GM18511 (cell line): Measurements from ENCODE around the gene ACSL5.
"Not testable (repeated sequence)": the region's sequence is repeated elsewhere in the genome, so short reads cannot be mapped to it uniquely, and the experiment has no call there.

ENCODE experiments used
- ATAC-seq: cut with Tn5 transposase; IDR thresholded peaks from one replicate; pipeline ENCODE4 v1.9.1; 2021; ENCODE audit warnings: mild to moderate bottlenecking, moderate library complexity; ENCODE audit not compliant: unreplicated experiment

Gene ACSL5

DNA sequence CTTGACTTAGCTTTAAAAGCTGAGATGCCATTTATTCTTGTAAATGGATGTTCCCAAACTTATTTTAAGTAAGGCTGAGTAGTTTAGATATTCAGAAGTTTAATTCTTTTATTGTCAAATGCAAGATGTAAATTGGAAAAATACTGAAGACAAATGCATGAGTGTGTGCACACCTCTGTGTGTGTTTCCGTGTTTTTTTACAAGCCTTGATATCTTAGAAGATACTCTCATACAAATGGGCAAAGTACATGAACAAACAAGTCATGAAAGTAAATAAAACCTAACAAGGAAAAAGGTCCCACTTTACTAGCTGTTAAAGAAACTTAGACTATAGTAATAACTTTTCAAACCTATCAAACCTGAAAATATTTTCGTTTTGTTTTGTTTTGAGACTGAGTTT is 29.0 kb downstream of the ACSL5 start:
- no peak for ATAC-seq

DNA sequence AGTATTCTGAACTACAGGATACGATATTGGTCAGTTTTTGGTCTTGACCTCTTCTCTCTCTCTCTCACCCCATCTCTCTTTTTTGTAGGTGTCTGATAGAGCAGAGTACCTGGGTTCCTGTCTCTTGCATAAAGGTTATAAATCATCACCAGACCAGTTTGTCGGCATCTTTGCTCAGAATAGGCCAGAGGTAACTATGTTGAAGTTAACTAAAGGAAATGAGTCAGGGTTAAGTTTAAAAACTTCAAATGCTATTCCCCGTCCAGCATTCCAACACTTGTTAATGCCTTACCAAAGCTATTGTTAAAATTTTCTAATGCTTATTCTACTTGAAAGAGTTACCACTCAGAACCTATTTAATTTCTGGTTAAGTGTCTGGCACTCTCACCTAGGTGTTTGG is 30.7 kb downstream of the ACSL5 start:
- ATAC-seq = no peak

DNA sequence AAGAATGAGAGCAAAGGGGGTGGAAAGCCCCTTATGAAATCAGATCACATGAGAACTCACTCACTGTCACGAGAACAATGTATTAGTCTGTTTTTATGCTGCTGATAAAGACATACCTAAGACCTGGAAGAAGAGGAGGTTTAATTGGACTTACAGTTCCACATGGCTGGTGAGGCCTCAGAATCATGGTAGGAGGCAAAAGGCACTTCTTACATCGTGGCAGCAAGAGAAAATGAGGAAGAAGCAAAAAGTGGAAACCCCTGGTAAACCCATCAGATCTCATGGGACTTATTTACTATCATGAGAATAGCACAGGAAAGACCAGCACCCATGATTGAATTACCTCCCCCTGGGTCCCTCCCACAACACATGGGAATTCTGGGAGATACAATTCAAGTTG is 32.9 kb downstream of the ACSL5 start:
- not testable (repeated sequence) for ATAC-seq

DNA sequence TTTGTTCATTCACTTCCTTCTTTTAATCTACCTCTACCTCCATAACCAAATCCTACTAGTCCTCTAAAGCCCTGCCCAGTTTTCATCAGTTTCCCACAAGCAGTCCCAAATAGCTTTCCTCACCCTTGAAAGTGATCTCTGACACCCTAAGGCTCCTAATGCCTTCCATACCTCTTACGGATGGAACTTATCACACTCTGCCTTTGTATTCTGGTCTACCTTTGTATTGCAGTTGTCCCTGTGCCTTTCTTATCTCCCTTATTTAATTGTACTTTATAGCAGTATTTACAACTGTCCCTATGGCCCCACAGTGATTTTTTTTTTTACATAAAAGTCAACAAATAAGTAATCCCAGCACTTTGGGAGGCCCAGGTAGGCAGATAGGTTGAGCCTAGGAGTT is 33.8 kb downstream of the ACSL5 start:
- no peak for ATAC-seq

DNA sequence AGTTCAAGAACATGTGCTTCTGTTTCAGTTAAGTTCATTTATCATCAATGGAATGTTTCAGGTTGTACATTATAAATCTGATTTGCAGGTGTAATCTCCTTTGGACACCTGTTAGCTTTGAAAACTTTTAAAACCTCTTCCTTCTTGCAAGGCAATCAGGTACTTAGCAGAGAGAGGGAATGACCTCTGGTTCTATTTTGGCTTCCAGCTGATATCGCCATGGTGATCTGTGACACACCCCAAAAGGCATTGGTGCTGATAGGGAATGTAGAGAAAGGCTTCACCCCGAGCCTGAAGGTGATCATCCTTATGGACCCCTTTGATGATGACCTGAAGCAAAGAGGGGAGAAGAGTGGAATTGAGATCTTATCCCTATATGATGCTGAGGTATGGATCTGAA is 35.4 kb downstream of the ACSL5 start:
- no peak for ATAC-seq

DNA sequence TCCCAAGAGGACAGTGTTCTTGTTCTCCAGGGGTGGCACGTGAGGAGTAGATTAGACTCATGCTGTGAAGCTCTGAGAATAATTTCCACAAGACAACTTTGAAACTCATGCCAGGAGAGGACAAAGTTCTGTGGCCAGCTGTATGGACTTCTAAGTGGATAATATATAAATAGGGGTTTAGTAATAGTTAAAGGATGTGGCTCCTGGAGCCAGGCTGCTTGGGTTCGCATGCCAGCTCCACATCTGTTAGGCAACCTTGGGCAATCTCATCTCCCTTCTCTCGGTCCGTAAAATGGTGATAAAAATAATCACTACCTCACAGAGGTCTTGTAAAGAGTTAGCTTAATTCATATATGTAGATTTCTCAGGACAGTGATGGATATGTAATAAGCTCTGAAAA is 35.8 kb downstream of the ACSL5 start:
- ATAC-seq = no peak

DNA sequence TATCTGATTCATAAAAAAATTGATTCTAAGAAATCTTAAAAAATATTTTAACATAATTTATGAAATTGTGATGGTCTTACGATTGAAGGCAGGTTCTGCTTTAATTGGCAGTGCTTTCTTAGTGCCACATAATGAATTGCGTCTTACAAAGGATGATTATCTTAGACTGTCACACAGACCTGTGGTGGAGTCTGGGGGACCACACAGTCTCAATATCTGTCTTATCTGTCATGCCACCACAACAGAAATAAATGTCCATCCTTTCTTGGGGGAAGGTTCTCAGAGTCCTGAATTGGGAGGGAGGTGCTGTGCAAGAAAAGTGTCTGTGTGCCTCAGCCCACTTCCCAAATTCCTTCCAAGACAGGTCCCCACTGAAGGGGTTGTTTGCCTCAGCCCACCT is 38.8 kb downstream of the ACSL5 start:
- ATAC-seq = no peak

DNA sequence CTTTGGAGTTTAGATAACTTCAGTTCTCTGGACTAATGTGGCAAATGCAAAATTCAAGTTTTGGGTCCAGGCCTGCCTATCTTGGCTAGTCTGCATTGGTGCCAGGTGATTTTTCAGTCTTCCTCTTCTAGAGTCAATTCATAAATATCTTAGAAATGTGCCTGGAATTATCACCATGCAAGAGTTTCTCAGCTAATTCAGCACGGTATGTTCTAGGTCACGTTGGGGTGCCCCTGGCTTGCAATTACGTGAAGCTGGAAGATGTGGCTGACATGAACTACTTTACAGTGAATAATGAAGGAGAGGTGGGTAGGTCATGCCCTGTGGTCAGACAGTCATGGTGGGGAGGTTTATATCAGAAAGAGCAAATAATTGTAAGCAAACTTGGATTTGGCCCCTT is 47.8 kb downstream of the ACSL5 start:
- ATAC-seq = no peak

DNA sequence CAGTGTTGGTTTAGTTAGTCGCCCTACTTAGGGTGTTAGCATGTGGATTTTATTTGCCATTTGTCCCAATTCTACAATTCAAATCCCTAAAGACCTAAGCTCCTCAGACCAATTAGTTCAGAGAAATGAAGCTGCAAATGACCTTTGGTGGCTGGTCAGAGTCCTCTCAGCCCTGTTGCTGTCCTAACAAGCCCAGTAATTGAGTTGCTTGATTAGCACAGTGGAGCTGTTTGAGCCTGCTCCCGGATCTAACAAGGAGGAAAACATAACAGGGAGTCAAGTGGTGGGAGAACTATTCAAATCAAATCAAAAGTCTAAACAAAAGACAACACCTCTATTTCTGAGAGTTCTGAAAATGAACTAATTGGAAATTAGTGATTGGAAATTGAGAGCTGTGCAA is 50.7 kb downstream of the ACSL5 start:
- ATAC-seq = no peak

DNA sequence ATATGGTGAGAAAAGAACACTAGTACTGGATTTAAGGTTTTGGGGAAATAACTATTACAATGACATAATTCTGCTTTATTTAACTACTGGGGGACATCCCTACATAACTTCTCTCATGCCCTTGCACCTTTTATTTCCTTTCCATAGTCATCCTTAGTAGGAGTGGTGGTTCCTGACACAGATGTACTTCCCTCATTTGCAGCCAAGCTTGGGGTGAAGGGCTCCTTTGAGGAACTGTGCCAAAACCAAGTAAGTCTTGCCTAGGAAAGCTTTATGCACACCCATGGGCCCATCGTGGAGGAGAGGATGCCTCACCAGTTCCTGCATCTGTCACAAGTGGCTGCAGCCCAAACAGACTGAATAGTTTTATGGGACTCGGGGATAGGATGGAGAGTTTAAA is 52.2 kb downstream of the ACSL5 start:
- no peak for ATAC-seq

DNA sequence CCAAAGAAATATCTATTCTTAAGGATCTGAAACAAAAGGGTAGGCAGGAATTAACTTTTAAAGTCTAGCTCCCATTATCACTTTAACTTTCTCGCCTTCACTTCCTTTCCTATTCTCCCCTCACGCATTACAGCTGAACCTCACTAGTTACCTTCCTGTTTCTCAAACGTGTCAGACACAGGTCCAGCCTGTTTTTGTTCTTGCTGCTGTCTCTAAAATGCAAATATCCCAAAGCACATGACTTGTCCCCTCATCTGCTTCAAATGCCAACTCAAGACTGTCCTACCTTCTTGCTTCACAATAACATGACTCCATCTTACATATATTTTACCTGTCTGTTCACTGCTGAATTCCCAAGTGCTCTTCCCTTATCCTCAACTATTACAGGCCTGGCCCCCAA is 55.2 kb downstream of the ACSL5 start:
- ATAC-seq = no peak

DNA sequence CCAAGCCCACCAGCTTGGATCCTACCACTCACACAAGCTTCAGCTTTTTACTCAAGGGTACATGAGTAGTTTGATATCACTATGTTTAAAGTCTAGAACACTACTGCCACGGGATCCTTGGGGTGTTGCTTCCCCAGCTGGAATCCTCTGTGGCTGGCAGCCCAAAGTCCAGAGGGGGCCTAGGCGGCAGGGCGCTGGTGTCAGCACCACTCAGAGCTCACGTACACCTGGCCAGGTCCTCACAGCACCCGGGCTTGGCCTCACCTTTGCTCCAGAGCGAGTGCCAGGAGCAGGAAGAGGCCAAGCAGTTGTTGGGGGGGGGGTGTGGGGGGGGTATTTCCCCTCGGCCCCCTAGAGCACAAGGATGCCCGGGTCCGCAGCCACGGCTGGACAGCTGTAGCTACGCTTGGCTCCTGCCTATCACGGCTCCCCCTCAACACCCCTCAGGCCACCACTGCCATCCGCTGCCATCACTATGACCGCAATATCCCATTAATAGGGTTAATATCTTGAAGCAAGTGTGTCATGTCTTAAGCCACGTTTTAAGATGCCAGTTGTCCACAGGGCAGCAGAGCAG is 55.8 kb downstream of the ACSL5 start:
- ATAC-seq = no peak

DNA sequence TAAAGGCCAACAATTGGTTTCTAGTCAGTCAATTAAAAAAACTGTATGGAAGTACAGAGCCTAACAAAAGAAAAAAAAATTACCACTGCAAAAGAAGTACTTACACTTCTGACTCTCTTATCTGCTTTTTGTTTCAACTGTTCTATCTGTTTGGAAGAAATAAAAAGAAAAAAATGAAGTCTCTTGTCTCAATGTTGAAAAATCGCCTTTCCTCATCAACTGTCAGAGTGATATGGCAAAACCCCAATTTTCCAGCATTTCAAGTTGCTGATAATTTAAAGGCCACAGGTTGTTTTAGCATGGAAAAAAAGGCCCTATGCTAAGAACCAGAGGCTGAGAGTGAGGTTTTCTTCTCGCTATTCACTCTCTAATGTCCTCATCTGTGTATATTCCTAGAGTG is 59.2 kb downstream of the ACSL5 start:
- ATAC-seq = no peak

DNA sequence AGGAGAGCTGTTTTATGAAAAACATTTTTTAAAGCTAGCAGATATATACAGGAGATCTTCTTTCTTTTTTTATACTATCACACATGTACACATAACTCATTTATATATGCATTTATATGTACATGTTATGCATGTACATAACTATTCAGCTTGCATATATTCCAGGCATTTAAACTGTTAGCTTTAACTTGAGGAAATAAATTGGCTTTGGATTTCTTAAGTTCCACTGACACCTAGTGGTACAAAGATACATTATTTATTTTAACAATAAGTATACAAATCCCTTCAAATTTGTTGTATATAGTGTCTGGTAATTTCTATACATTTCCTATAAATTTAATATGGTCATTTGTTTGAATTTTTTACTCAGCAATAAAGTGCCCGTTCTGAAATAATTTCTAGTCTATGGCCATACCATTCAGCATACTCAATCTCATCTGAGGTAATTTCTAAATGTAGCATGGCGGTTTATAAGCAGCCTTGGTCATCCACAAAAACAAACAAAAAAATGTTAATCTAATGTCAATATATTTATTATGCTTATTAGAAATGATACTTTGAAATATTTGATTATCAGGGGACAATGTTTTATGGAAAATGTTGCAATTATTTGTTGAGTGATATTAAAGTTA is 61.2 kb downstream of the ACSL5 start:
- ATAC-seq = no peak

DNA sequence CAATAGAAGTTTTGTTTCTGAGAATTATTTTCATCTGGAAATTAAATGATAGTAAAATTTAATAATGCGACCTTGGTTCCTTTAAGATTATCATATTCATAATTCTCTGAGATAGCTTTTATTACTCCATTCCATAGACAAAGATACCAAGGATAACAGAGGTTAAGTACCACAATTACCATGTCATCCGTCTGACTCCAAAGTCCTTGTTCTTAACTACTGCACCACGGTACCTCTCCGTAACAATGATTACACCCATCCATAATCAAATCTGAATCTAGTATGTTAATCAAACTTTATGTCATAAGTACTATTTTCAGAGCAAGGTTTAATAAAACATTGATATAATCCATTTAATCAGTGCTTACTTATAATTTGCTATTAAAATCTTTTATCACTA is 64.4 kb downstream of the ACSL5 start:
- no peak for ATAC-seq

DNA sequence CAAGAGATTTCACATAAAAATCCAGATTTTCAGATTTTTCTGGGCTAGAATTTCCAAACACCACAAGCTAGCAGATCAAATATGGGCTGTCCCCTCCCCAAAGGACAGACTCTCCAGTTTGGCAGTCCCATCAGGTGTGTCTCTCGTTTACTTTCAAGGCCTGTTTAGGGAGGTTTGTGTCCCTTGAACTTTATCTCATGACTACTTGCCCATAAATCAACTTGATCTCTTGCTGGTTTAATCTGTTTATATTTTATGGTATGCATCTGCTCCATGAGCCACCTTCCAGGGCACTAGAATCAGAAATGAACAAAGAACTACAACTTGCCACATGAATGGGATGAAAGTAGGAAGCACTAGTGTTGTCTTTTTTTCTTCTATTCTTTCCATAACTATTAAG is 67.6 kb downstream of the ACSL5 start:
- ATAC-seq = no peak

DNA sequence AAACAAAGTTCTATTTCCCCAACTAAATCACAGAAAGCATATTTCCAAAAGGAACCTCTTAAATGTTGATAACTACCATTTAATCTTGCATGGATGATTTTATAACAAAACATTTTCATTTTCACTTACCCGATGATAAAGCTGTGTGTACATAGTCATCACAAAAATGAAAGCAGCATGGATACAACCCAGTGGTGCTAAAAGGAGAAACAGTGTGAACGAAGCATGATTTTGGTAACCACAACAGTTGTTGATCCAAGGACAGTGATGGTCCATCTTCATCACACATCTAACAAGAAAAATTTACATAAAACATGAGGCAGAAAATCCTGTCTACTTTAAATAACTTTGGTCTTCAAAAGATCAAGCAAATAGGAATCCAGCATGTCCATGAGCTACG is 68.1 kb downstream of the ACSL5 start:
- ATAC-seq = no peak

DNA sequence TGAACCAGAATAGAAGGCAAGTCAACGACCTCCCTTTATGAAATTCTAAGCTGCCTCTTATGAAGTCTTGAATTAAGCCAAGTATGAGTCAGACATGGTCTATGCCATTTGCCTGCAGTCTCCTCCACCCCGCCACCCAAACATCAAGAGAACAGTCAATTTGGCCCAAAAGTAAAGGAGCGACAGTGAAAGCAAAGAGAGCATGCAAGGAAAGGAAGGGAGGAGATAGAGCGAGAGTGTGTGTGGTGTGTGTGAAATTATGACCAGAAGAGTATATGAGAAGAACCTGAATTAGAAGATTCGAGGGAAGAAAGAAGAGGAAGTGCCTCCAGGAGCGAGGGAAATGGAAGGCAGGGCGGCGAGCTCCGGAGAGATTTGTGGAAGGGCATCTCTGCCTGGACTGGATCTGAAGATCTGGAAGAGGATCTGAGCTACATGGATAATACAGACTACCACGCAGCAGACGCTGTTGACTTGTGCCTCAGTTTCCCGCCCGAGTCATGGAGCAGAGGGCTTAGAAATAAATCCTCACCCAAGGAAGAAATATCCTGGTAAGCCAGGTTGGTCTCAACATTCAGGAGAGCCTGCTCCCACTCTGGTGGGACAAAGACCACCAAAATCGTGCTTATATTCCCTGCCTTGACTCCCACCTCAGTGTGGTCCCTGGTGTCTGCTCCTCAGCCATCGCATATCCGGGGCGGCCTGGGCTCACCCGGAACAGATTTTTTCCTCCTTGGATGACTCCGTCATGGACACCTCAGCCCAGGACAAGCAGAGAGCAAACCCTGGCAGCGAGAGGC is 72.3 kb downstream of the ACSL5 start:
- ATAC-seq = peak; percentile 49

DNA sequence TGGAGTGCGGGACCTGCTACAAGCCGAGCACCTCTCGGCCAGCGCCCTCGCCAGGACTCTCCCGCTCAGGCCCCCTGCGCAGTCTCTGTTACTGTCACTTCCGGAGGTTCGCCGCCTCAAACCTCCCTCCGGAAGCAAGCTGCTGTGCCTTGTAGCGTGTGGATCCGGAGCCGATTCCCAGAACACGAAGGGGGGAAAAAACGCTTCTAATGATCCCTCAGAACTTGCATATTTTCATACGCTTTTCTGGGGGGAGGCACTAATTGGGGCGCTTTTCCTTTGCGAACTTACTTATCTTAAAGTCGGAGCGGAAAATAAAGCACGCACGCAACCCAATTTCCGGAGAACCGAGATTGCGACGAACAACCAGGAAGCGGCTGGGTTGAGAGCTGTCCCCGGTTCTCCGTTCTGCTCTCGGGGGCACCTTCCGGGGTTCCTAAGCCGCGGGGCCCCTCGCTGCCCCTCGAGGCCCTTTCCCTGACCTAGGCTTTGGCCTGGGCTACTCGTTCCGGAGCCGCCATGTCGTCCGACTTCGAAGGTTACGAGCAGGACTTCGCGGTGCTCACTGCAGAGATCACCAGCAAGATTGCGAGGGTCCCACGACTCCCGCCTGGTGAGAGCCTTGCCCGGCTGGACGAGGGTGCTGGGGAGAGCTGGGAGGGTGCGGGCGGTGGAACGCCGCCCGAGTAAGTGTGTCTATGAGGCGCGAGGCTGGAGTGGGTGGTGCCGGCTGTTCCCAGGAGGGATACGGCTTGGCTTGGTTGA is 73.1 kb downstream of the ACSL5 start, which contains the start of the genes VTI1A and ZDHHC6:
Gene VTI1A (plus strand): TSS at position 361 of the 765 bp plus-strand sequence. CDS start 159 bp downstream, at position 520.
Gene ZDHHC6 (minus strand): TSS at position 60 of the 765 bp plus-strand sequence. CDS start 1,478 bp downstream, outside the sequence.
- ATAC-seq = peak; percentile 95

DNA sequence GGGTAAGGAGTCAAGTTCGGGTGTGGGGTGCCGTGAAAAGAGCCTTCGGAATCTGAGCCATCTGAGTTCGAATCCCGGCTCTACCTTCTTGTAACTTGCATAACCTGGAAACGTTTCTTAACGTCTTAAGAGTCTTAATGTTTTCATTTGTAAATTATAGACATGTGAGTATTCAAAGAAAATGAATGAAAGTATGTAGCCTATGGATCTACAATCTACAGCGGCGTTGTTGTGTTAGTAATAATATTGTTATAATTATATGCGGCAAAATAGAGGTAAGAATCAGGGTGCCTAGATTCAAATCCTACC is 73.7 kb downstream of the ACSL5 start:
- no peak for ATAC-seq

DNA sequence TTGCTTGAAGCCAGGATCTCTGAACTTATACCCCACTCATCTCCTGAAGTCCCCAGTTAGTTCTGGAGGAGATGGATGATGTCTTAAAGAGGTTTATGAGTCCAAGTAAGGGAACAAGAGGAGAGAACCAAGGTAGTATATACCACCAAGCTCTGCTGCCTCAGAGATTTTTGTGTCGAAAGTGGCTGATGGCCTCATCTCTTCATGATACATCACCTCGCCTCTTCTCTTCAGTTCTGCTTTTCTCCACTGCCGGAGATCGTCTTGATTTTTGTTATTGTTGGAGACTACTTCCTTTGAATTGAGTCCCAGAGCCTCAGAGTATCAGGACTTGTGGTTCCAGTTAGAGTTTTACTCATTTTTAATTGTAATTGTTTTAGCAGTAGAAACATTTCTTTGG is 75.0 kb downstream of the ACSL5 start:
- no peak for ATAC-seq
